ENCODE data around the gene FSTL5. TPM values are rescaled to one million over a fixed set of nuclear protein-coding genes. Genes with fewer than 3 reads are reported as not detected.

The FSTL5 gene
- total RNA-seq, 3 donors from 2014 or later (not counting 1 experiment from before 2014, with no cell fraction given), result not detected

GRCh38 chr4:161936625-161937550, 226.9 kb downstream of the FSTL5 start:
- Histone ChIP-seq H3K9me3 (ENCODE audit: control insufficient read depth, insufficient read depth, low read length) (no peaks in the 10 kb centered on the region), H3K36me3 (ENCODE audit: control insufficient read depth, insufficient read depth, low read length) (no peaks in the 10 kb centered on the region), H3K27me3 (ENCODE audit: control insufficient read depth, insufficient read depth, low read length) (no peaks in the 10 kb centered on the region), H3K4me3 (ENCODE audit: low read length) (no peak overlapping the region), H3K27ac (ENCODE audit: low read length) (no peak overlapping the region), H3K4me1 (ENCODE audit: control insufficient read depth, insufficient read depth, low read length) (no peaks in the 10 kb centered on the region)
- ATAC-seq (no peak), DNase-seq (no peak)
- WGBS (ENCODE audit: insufficient coverage), result 89% methylated on average over 1 of the region's 1 CpG
- Mint-ChIP-seq H3K27ac (no peak overlapping the region), H3K27me3 (ENCODE audit: low read depth in 2 of 2) (no peaks in the 10 kb centered on the region), H3K9me3 (peaks cover 10 to 12% of the 10 kb centered on the region in 2 donors), H3K4me1 (no peaks in the 10 kb centered on the region), H3K36me3 (no peaks in the 10 kb centered on the region), H3K4me3 (no peak overlapping the region)
- intact Hi-C loops (cut with micrococcal nuclease), result no loop called here
- TF ChIP-seq CTCF (IDR thresholded peaks at IDR 0.05), result no peak

GRCh38 chr4:161931089-161931488, 232.7 kb downstream of the FSTL5 start:
- Histone ChIP-seq H3K4me3 (ENCODE audit: low read length) (no peak overlapping the region), H3K27me3 (ENCODE audit: control insufficient read depth, insufficient read depth, low read length) (no peaks in the 10 kb centered on the region), H3K9me3 (ENCODE audit: control insufficient read depth, insufficient read depth, low read length) (no peaks in the 10 kb centered on the region), H3K4me1 (ENCODE audit: control insufficient read depth, insufficient read depth, low read length) (no peaks in the 10 kb centered on the region), H3K36me3 (ENCODE audit: control insufficient read depth, insufficient read depth, low read length) (no peaks in the 10 kb centered on the region), H3K27ac (ENCODE audit: low read length) (no peak overlapping the region)
- no peak overlapping the region for H3K27ac Mint-ChIP-seq
- H3K36me3 Mint-ChIP-seq, result no peaks in the 10 kb centered on the region
- intact Hi-C loops (cut with micrococcal nuclease), result no loop called here
- WGBS (ENCODE audit: insufficient coverage), result 85% methylated on average over 1 of the region's 1 CpG
- peaks cover 15 to 16% of the 10 kb centered on the region in 2 donors for H3K9me3 Mint-ChIP-seq
- TF ChIP-seq CTCF (IDR thresholded peaks at IDR 0.05), result no peak
- no peak overlapping the region for H3K4me3 Mint-ChIP-seq
- no peaks in the 10 kb centered on the region for H3K27me3 Mint-ChIP-seq (ENCODE audit: low read depth in 2 of 2)
- DNase-seq, result no peak
- no peak for ATAC-seq
- no peaks in the 10 kb centered on the region for H3K4me1 Mint-ChIP-seq

- no peaks in the 10 kb centered on the region for H3K36me3 Mint-ChIP-seq
- Histone ChIP-seq H3K9me3 (ENCODE audit: control insufficient read depth, insufficient read depth, low read length) (no peaks in the 10 kb centered on the region), H3K36me3 (ENCODE audit: control insufficient read depth, insufficient read depth, low read length) (no peaks in the 10 kb centered on the region), H3K27ac (ENCODE audit: low read length) (no peak overlapping the region), H3K4me3 (ENCODE audit: low read length) (no peak overlapping the region), H3K27me3 (ENCODE audit: control insufficient read depth, insufficient read depth, low read length) (no peaks in the 10 kb centered on the region), H3K4me1 (ENCODE audit: control insufficient read depth, insufficient read depth, low read length) (no peaks in the 10 kb centered on the region)
- intact Hi-C loops (cut with micrococcal nuclease), result no loop called here
- H3K27ac Mint-ChIP-seq, result no peak overlapping the region
- TF ChIP-seq CTCF (IDR thresholded peaks at IDR 0.05), result no peak
- no peak for DNase-seq
- H3K4me1 Mint-ChIP-seq, result no peaks in the 10 kb centered on the region
- no peak for ATAC-seq
- no peaks in the 10 kb centered on the region for H3K27me3 Mint-ChIP-seq (ENCODE audit: low read depth in 2 of 2)
- peaks cover 11 to 12% of the 10 kb centered on the region in 2 donors for H3K9me3 Mint-ChIP-seq
- H3K4me3 Mint-ChIP-seq, result no peak overlapping the region
Observed at GRCh38 chr4:161929956-161930355, 233.8 kb downstream of the FSTL5 start.
